ENCODE measurements around the gene KRT79. TPM values are rescaled to one million over a fixed set of nuclear protein-coding genes. Genes with fewer than 3 reads are reported as not detected.

The KRT79 gene
- polyA plus RNA-seq, 1 donor from 2014 or later, result not detected

DNA sequence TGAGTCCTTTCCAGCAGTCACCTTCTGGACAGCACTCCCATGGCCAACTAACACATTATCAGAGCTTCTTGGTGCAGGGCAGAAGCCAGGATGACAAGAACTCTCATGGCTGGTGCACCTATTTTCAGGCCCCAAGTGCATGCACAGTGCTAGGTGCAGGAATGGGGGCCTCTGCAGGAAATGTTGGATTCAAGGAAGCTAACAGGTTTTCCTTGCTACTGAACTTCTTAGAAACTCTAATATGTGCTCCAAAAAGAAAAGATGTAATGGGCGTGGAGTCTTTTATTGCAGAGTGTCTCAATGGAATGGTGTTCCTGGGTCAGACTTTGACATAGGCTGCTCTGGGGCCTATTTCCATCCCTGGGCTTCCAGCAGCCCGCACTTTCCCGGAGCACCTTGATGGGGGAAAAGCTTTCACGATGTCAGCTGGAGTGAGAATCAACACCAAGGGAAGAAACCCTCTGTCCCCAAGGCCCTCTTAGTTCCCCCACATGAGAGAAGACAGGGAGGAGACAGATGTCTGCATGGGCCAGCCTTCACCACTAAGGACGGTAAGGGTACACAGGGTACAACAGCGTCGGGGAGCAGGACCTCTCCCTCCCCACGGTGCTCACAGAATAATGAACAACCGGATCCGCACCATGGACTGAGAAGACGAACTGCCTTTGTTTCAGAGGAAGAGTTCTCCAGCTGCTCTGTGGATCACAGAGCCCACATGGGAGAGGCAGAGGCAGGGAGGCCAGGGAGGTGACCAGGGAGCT, 45.1 kb downstream of the KRT79 start (continued):
- TF ChIP-seq, protein P1, sequence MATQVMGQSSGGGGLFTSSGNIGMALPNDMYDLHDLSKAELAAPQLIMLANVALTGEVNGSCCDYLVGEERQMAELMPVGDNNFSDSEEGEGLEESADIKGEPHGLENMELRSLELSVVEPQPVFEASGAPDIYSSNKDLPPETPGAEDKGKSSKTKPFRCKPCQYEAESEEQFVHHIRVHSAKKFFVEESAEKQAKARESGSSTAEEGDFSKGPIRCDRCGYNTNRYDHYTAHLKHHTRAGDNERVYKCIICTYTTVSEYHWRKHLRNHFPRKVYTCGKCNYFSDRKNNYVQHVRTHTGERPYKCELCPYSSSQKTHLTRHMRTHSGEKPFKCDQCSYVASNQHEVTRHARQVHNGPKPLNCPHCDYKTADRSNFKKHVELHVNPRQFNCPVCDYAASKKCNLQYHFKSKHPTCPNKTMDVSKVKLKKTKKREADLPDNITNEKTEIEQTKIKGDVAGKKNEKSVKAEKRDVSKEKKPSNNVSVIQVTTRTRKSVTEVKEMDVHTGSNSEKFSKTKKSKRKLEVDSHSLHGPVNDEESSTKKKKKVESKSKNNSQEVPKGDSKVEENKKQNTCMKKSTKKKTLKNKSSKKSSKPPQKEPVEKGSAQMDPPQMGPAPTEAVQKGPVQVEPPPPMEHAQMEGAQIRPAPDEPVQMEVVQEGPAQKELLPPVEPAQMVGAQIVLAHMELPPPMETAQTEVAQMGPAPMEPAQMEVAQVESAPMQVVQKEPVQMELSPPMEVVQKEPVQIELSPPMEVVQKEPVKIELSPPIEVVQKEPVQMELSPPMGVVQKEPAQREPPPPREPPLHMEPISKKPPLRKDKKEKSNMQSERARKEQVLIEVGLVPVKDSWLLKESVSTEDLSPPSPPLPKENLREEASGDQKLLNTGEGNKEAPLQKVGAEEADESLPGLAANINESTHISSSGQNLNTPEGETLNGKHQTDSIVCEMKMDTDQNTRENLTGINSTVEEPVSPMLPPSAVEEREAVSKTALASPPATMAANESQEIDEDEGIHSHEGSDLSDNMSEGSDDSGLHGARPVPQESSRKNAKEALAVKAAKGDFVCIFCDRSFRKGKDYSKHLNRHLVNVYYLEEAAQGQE (IDR thresholded peaks at IDR 0.05; ENCODE audit: borderline replicate concordance), result no peak
- no peak for TF ChIP-seq TAF1 (IDR thresholded peaks at IDR 0.05; ENCODE audit: low read depth)

DNA sequence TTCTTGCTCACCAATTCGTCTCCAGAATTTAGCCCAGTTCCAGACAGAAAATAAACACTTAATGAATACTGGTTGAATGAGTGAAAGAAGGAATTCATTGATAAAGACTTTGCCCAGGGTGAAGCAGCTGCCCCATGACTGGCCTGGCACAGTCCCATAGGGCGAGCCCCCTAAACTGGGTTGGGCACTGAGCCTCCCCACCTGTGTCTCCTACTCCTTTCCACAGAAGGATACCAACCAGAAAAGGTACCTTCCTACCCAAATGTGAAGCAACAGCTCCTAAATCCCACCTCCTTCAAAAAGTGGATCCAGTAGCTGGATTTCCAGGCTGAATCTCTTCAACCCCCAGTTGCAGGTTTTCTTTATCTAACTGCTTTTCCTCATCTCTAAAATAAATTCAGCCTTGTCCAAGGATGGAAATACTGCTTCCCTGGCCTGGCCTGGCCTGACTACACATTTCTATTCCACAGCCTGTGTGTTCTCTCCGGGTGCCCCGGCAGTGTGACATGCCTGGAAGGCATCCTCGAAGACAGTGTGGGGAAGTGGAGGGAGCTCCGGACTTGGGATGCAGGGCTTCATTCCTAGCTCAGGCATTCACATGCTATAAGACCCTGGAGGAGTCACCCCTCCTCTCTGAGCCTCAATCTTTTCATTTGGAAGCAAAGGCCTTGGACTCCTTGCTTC, 45.8 kb downstream of the KRT79 start:
- no peak overlapping the region for H3K9ac ChIP-seq (ENCODE audit: low read length)
- H3K4me2 ChIP-seq (ENCODE audit: low read length), result no peak overlapping the region
- H3K79me2 ChIP-seq (replicated peaks; ENCODE audit: insufficient read depth, low read length), result no peaks in the 10 kb centered on the region
- no peaks in the 10 kb centered on the region for H3K36me3 ChIP-seq (ENCODE audit: insufficient read depth, low read length)
- no peaks in the 10 kb centered on the region for H4K20me1 ChIP-seq (ENCODE audit: insufficient read depth)
- no peaks in the 10 kb centered on the region for H3K9me2 ChIP-seq (ENCODE audit: insufficient read depth, low read length)
- no peak overlapping the region for H3K27ac ChIP-seq (ENCODE audit: low read length)
- H3K4me3 ChIP-seq (ENCODE audit: low read length), result no peak overlapping the region
- no peaks in the 10 kb centered on the region for H3K9me3 ChIP-seq (ENCODE audit: low read length)
- TF ChIP-seq, protein P1 (IDR thresholded peaks at IDR 0.05; ENCODE audit: borderline replicate concordance), result no peak
- no peak overlapping the region for H2AFZ ChIP-seq (ENCODE audit: low read depth, low read length)
- H3K27me3 ChIP-seq (ENCODE audit: insufficient read depth, low read depth, low read length), result no peaks in the 10 kb centered on the region
- H3F3A ChIP-seq (ENCODE audit: insufficient read depth, low read length, poor library complexity, severe bottlenecking), result no peaks in the 10 kb centered on the region

DNA sequence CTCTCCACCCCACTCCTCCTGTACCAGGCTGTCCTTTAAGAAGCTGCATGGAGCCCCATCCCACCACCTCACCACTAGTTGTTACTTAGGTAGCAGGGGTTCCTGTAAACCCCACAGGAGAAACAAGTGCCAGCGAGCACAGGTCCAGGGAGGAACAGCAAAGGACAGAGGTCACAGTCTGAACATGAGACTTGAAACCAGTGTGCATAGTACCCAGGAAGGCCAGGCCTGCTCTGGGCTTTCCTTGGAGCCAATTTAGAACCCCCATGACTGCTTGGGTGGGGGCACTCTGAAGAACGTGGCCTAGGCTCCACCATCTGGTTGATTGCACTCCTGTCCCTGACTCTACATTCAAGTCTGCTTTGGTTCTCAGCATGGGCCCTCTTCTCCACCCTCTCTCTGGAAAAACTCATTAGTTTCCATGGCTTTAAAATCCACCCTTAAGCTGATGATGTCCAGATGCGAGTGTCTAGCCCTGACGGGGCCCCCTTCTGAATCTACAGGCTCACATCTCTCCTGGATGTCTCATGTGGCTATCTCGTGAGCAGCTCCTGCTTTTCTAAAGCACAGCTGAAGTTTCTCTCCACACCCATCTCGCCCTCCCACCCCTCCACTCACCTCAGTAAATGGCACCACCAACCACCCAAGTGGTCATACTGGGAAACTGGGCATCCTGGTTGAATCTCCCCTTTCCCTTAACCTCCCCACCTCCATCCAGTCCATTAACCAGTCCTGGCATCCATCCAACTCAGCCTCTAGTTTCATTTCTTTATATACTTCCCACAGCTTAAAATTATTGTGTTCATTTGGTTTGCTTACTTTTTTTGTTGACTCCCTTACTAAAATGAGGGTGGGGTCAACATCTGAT, 46.6 kb downstream of the KRT79 start:
- Histone ChIP-seq H3K36me3 (ENCODE audit: insufficient read depth, low read length) (no peaks in the 10 kb centered on the region), H3K27ac (ENCODE audit: low read length) (no peak overlapping the region), H4K20me1 (ENCODE audit: insufficient read depth) (no peaks in the 10 kb centered on the region), H3K9ac (ENCODE audit: low read length) (no peak overlapping the region), H3K9me2 (ENCODE audit: insufficient read depth, low read length) (no peaks in the 10 kb centered on the region), H2AFZ (ENCODE audit: low read depth, low read length) (no peak overlapping the region), H3K27me3 (ENCODE audit: insufficient read depth, low read depth, low read length) (no peaks in the 10 kb centered on the region), H3F3A (ENCODE audit: insufficient read depth, low read length, poor library complexity, severe bottlenecking) (no peaks in the 10 kb centered on the region), H3K79me2 (replicated peaks; ENCODE audit: insufficient read depth, low read length) (no peaks in the 10 kb centered on the region), H3K9me3 (ENCODE audit: low read length) (no peaks in the 10 kb centered on the region), H3K4me3 (ENCODE audit: low read length) (no peak overlapping the region), H3K4me2 (ENCODE audit: low read length) (no peak overlapping the region)
- no peak for TF ChIP-seq EZH2 (IDR thresholded peaks at IDR 0.05; ENCODE audit: borderline replicate concordance, insufficient read depth, low read length, poor library complexity, severe bottlenecking)
- TF ChIP-seq, protein P2, sequence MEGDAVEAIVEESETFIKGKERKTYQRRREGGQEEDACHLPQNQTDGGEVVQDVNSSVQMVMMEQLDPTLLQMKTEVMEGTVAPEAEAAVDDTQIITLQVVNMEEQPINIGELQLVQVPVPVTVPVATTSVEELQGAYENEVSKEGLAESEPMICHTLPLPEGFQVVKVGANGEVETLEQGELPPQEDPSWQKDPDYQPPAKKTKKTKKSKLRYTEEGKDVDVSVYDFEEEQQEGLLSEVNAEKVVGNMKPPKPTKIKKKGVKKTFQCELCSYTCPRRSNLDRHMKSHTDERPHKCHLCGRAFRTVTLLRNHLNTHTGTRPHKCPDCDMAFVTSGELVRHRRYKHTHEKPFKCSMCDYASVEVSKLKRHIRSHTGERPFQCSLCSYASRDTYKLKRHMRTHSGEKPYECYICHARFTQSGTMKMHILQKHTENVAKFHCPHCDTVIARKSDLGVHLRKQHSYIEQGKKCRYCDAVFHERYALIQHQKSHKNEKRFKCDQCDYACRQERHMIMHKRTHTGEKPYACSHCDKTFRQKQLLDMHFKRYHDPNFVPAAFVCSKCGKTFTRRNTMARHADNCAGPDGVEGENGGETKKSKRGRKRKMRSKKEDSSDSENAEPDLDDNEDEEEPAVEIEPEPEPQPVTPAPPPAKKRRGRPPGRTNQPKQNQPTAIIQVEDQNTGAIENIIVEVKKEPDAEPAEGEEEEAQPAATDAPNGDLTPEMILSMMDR (IDR thresholded peaks at IDR 0.05; ENCODE audit: poor library complexity, severe bottlenecking), result no peak
- TF ChIP-seq MXI1 (conservative IDR thresholded peaks at IDR 0.05; ENCODE audit: poor library complexity, severe bottlenecking), result no peak
- TF ChIP-seq, protein P1 (IDR thresholded peaks at IDR 0.05; ENCODE audit: borderline replicate concordance), result no peak
- no peak for TF ChIP-seq RAD21 (conservative IDR thresholded peaks at IDR 0.05)
- no peak for TF ChIP-seq EP300 (conservative IDR thresholded peaks at IDR 0.05; ENCODE audit: poor library complexity, severe bottlenecking)
- no peak for TF ChIP-seq TAF1 (IDR thresholded peaks at IDR 0.05; ENCODE audit: low read depth)
- TF ChIP-seq SMC3 (conservative IDR thresholded peaks at IDR 0.05; ENCODE audit: poor library complexity), result no peak
